Measurements from ENCODE around the gene SHC1.

- TF ChIP-seq ARNT (IDR thresholded peaks at IDR 0.05) = no peak
- TF ChIP-seq LEF1 (IDR thresholded peaks at IDR 0.05; ENCODE audit: borderline replicate concordance) = no peak
- no peak for TF ChIP-seq BHLHE40 (IDR thresholded peaks at IDR 0.05; ENCODE audit: borderline replicate concordance)
- no peak for TF ChIP-seq FOXM1 (IDR thresholded peaks at IDR 0.05; ENCODE audit: borderline replicate concordance)
- no peak for TF ChIP-seq SUZ12 (IDR thresholded peaks at IDR 0.05)
- no peak for TF ChIP-seq SP1 (IDR thresholded peaks at IDR 0.05)
- no peak for TF ChIP-seq HDGF (IDR thresholded peaks at IDR 0.05; ENCODE audit: borderline replicate concordance)
- TF ChIP-seq NFRKB (IDR thresholded peaks at IDR 0.05) = no peak
- no peak for TF ChIP-seq L3MBTL2 (conservative IDR thresholded peaks at IDR 0.05)
- TF ChIP-seq PKNOX1 (IDR thresholded peaks at IDR 0.05) = no peak
- TF ChIP-seq FOXA1 (IDR thresholded peaks at IDR 0.05) = no peak
- no peak for TF ChIP-seq CTBP1 (IDR thresholded peaks at IDR 0.05; ENCODE audit: borderline replicate concordance)
- TF ChIP-seq ZNF384 (IDR thresholded peaks at IDR 0.05) = no peak
- TF ChIP-seq TARDBP (IDR thresholded peaks at IDR 0.05) = no peak
Observed at GRCh38 chr1:155007251-155007828, 36.8 kb upstream of the SHC1 start.

All from HEK293T (cell line).